Nephron (organoid): ENCODE results near the gene NT5M.
A peak's percentile ranks its signal among the peaks of the same experiment; 100 is the strongest.
"Not testable (repeated sequence)": the region's sequence is repeated elsewhere in the genome, so short reads cannot be mapped to it uniquely, and the experiment has no call there.

ENCODE experiments used
- H3K27ac Mint-ChIP-seq, 3 experiments: 2 replicates each; pipeline ENCODE4 v1.8.0; 2020; ENCODE audit warnings: mixed read lengths in 3 of 3, mild to moderate bottlenecking in 2 of 3, moderate library complexity in 1 of 3
- H3K27me3 Mint-ChIP-seq: 2 replicates; pipeline ENCODE4 v1.8.0; 2021; ENCODE audit warnings: low read depth, mild to moderate bottlenecking, moderate library complexity, mixed read lengths
- H3K36me3 Mint-ChIP-seq: 2 replicates; pipeline ENCODE4 v1.8.0; 2020; ENCODE audit warnings: low read depth, mixed read lengths
- H3K4me1 Mint-ChIP-seq: 2 replicates; pipeline ENCODE4 v1.8.0; 2020; ENCODE audit warnings: mixed read lengths
- H3K4me3 Mint-ChIP-seq, 3 experiments: 2 replicates each; pipeline ENCODE4 v1.8.0; 2020; ENCODE audit warnings: mild to moderate bottlenecking in 3 of 3, mixed read lengths in 3 of 3, moderate library complexity in 2 of 3
- H3K9me3 Mint-ChIP-seq: 2 replicates; pipeline ENCODE4 v1.8.0; 2020; ENCODE audit warnings: mixed read lengths
- TF ChIP-seq, protein P1 (sequence below), 3 experiments: fragments of 200-600 bp; sonication (generic); IDR thresholded peaks; one replicate each; pipeline ENCODE4 v1.5.0; 2021; ENCODE audit warnings: antibody characterized with exemption in 3 of 3; ENCODE audit not compliant: unreplicated experiment in 3 of 3

The NT5M gene

DNA sequence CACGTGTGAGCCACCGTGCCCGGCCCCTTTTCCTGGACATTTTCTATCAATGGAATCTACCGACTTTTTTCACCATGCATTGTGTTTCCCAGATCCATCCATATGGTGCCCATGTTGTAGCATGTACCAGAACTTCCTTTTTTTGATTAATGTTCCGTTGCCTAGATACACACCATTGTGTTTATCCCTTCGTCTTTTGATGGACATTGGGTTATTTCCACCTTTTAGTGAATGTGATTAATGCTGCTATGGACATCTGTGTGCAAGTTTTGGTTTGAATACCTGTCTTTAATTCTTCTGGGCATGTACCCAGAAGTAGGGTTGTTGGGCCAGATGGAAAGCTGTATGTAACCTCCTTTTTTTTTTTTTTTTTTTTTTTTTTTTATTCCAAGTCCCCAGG is 79.8 kb downstream of the NT5M start:
- no peak overlapping the region for H3K27ac Mint-ChIP-seq
- H3K27me3 Mint-ChIP-seq, result peaks cover 22% of the 10 kb centered on the region
- H3K4me3 Mint-ChIP-seq, result no peak overlapping the region
- H3K4me1 Mint-ChIP-seq, result peaks cover 47% of the 10 kb centered on the region
- no peaks in the 10 kb centered on the region for H3K9me3 Mint-ChIP-seq
- H3K36me3 Mint-ChIP-seq, result no peaks in the 10 kb centered on the region
- TF ChIP-seq, protein P1, sequence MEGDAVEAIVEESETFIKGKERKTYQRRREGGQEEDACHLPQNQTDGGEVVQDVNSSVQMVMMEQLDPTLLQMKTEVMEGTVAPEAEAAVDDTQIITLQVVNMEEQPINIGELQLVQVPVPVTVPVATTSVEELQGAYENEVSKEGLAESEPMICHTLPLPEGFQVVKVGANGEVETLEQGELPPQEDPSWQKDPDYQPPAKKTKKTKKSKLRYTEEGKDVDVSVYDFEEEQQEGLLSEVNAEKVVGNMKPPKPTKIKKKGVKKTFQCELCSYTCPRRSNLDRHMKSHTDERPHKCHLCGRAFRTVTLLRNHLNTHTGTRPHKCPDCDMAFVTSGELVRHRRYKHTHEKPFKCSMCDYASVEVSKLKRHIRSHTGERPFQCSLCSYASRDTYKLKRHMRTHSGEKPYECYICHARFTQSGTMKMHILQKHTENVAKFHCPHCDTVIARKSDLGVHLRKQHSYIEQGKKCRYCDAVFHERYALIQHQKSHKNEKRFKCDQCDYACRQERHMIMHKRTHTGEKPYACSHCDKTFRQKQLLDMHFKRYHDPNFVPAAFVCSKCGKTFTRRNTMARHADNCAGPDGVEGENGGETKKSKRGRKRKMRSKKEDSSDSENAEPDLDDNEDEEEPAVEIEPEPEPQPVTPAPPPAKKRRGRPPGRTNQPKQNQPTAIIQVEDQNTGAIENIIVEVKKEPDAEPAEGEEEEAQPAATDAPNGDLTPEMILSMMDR (IDR thresholded peaks at IDR 0.05; ENCODE audit: unreplicated experiment in 3 of 3), result no peak

DNA sequence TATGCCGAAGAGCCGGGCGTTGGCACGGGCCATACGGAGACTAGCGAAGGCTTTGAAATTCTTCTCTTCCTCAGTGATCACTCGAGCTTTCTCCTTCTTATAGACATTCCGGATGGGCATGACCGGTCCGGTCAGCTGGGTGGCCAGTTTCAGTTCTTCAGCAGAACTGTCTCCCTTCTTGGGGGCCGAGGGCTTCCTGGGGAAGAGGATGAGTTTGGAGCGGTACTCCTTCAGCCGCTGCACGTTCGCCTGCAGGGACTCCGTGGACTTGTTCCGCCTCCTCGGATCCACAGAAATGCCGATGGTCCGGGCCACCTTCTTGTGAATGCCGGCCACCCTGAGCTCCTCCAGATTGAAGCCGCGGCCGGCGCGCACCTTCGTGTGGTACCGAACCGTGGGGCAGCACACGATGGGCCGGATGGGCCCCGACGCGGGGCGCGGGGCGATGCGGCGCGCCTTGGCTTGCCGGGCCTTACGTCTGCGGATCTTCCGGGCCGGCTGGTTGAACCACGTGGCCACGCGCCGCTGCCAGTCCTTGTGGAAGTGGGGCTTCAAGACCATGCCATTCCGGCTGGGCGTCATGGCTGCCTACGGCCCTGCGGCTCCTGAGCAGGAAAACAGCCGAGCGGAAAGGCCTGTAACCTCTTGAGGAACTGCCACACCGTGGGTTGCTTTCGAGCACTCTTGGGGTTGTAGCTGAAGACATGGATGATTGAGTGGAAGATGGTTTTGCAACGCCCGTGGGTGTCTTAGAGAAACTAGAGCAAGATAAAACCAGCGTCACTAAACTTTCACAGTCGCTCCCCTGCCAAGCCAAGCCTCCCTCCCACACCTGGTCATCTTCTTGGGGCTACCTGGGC is 80.5 kb downstream of the NT5M start:
- H3K9me3 Mint-ChIP-seq, H3K27ac Mint-ChIP-seq, H3K4me3 Mint-ChIP-seq, H3K36me3 Mint-ChIP-seq: not testable (repeated sequence)
- peaks cover 47% of the 10 kb centered on the region for H3K4me1 Mint-ChIP-seq
- H3K27me3 Mint-ChIP-seq, result peaks cover 22% of the 10 kb centered on the region

DNA sequence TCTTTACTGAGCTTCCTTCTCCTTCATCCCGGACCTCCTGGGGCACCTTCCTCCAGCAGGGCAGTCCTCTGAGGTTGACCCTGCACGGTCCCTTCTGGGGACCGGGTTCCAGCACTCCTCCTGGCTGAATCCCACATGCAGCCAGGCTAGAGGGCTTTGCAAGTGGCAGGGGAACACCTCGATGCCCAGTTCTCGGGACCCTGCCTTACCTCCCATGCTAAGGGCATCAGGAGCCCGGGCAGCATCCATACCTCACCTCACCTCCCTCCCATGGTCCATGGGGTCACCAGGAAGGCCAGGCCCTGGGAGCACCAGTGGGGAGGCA is 81.1 kb downstream of the NT5M start:
- H3K4me3 Mint-ChIP-seq, result no peak overlapping the region
- H3K4me1 Mint-ChIP-seq, result peaks cover 47% of the 10 kb centered on the region
- peaks cover 22% of the 10 kb centered on the region for H3K27me3 Mint-ChIP-seq
- H3K36me3 Mint-ChIP-seq, result no peaks in the 10 kb centered on the region
- TF ChIP-seq, protein P1 (IDR thresholded peaks at IDR 0.05; ENCODE audit: unreplicated experiment in 3 of 3), result no peak
- no peak overlapping the region for H3K27ac Mint-ChIP-seq
- H3K9me3 Mint-ChIP-seq, result no peaks in the 10 kb centered on the region

DNA sequence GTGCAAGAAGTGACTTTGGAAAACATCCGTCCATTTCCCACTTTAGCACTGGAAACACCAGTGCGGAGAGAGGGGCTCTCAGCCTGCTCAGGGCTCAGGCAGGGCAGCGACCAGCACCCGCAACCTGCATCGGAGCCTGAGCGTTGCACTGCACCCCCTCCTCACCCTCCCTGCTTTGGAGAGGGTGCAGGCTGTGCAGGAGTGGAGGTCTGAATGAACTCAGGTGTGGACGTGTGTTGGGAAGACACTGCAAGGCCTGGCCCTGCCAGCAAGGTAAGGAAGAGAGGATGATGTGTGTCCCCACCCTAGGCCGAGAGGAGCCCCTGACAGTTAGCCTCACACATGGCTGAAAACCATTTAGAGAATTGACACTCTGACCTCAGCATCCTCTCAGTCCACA is 81.8 kb downstream of the NT5M start:
- no peaks in the 10 kb centered on the region for H3K9me3 Mint-ChIP-seq
- peaks cover 47% of the 10 kb centered on the region for H3K4me1 Mint-ChIP-seq
- H3K27me3 Mint-ChIP-seq, result peaks cover 15% of the 10 kb centered on the region
- H3K36me3 Mint-ChIP-seq, result no peaks in the 10 kb centered on the region
- TF ChIP-seq, protein P1 (IDR thresholded peaks at IDR 0.05; ENCODE audit: unreplicated experiment in 3 of 3), result no peak
- H3K27ac Mint-ChIP-seq, result peak overlapping the region; percentile 72 to 84 (median 76)
- H3K4me3 Mint-ChIP-seq, result no peak overlapping the region

DNA sequence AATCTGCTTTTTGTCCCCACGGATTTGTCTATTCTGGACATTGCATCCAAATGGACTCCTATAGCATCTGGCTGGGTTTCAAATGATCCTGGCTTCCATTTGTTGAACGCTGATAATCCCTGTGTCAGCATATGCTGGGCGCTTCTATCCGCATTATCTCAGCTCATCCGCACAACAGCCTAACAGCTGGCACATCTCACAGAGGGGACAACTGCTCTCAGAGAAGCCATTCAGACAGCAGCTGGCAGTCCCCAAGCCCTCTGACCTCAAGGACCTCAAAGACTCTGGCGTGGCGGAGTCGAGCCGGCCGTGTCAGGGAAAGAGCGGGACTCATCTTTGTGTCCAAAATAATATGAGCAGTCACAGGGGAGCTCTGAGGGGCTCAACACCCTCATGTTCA is 82.3 kb downstream of the NT5M start:
- H3K4me1 Mint-ChIP-seq, result peaks cover 46% of the 10 kb centered on the region
- peaks cover 10% of the 10 kb centered on the region for H3K27me3 Mint-ChIP-seq
- H3K9me3 Mint-ChIP-seq, result no peaks in the 10 kb centered on the region
- H3K36me3 Mint-ChIP-seq, result no peaks in the 10 kb centered on the region
- TF ChIP-seq, protein P1 (IDR thresholded peaks at IDR 0.05; ENCODE audit: unreplicated experiment in 3 of 3), result no peak
- H3K27ac Mint-ChIP-seq, result peak overlapping the region; percentile 72 to 84 (median 76)
- peak overlapping the region in 1 of 3 experiments; percentile 53 for H3K4me3 Mint-ChIP-seq

DNA sequence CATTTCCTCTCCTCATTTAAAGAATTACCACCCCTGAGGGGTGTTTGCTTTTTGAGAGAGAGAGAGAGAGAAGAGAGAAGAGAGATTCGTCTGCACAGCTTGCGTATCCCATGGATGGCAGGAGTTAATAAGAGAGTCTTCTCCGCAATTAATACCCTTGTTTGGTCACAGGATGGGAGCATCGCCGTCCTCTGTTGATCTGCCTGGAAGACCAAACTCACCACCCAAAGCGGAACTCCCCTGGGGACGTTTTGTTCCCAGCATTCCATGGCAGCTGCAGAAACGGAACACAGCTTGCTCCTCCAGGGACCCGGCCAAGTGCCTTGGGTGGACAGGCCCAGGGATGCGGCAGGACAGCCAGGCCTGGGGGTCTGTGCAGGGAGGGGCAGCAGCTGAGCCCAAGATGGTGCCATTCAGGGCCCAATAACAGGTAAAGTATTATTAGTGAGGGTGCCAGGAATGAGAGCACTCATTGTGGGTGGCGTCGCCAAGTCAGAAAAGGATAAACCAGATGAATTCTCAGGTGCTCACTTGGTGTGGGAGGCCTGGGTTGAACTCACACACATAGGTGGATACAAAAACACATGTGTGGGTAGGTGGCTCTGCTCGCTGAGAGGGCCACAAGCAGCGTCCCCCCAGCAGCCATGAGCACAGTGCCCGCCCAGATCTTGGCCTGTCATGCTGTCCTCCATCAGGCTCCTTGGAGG is 83.1 kb downstream of the NT5M start:
- TF ChIP-seq, protein P1 (IDR thresholded peaks at IDR 0.05; ENCODE audit: unreplicated experiment in 3 of 3), result no peak
- Mint-ChIP-seq H3K27me3 (peaks cover 5% of the 10 kb centered on the region), H3K27ac (peak overlapping the region; percentile 72 to 84 (median 76)), H3K4me3 (peak overlapping the region in 1 of 3 experiments; percentile 53), H3K36me3 (no peaks in the 10 kb centered on the region), H3K4me1 (peaks cover 45% of the 10 kb centered on the region), H3K9me3 (no peaks in the 10 kb centered on the region)
